Breast epithelium (tissue), 3 donors: Measurements from ENCODE around the gene TSEN54.

Experiments
- POLR2AphosphoS5 ChIP-seq, 3 donors: sonication (generic); formaldehyde crosslinking; IDR thresholded peaks; one replicate each; pipeline ENCODE4 v1.6.1; 2017; ENCODE audit warnings: antibody characterized with exemption in 3 of 3
- TF ChIP-seq, protein P1 (sequence below), 3 donors: fragments of 450-650 bp; IDR thresholded peaks; one replicate each; pipeline ENCODE4 v1.5.1; 2016 to 2017; ENCODE audit warnings: antibody characterized with exemption in 3 of 3, mild to moderate bottlenecking in 3 of 3, moderate library complexity in 3 of 3

DNA sequence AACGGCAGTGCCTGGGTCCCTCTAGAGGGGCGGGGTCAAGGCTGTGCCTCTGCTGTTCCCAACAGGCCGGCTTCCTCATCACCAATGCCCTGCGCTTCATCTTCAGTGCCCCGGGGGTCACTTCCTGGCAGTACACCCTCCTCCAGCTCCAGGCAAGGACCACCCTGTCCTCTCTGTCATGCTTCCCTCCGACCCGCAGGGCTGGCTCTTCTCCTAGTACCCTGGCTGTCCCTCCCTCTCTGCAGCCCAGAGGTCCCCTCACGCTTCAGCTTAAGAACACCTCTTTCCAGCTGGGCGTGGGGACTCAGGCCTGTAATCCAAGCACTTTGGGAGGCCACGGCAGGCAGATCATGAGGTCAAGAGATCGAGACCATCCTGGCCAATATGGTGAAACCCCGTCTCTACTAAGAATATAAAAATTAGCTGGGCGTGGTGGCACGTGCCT, 26.8 kb upstream of the TSEN54 start:
- TF ChIP-seq, protein P1, sequence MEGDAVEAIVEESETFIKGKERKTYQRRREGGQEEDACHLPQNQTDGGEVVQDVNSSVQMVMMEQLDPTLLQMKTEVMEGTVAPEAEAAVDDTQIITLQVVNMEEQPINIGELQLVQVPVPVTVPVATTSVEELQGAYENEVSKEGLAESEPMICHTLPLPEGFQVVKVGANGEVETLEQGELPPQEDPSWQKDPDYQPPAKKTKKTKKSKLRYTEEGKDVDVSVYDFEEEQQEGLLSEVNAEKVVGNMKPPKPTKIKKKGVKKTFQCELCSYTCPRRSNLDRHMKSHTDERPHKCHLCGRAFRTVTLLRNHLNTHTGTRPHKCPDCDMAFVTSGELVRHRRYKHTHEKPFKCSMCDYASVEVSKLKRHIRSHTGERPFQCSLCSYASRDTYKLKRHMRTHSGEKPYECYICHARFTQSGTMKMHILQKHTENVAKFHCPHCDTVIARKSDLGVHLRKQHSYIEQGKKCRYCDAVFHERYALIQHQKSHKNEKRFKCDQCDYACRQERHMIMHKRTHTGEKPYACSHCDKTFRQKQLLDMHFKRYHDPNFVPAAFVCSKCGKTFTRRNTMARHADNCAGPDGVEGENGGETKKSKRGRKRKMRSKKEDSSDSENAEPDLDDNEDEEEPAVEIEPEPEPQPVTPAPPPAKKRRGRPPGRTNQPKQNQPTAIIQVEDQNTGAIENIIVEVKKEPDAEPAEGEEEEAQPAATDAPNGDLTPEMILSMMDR (IDR thresholded peaks at IDR 0.05): no peak
- TF ChIP-seq POLR2AphosphoS5 (IDR thresholded peaks at IDR 0.05): no peak
